ENCODE results near the gene BTG4.
A peak's percentile ranks its signal among the peaks of the same experiment; 100 is the strongest.

BTG4 gene

GRCh38 chr11:111530091-111530490, 17.9 kb upstream of the BTG4 start:
- H3K4me3 ChIP-seq (ENCODE audit: control insufficient read depth, low read depth, low read length): no peak overlapping the region
- TF ChIP-seq, protein P1, sequence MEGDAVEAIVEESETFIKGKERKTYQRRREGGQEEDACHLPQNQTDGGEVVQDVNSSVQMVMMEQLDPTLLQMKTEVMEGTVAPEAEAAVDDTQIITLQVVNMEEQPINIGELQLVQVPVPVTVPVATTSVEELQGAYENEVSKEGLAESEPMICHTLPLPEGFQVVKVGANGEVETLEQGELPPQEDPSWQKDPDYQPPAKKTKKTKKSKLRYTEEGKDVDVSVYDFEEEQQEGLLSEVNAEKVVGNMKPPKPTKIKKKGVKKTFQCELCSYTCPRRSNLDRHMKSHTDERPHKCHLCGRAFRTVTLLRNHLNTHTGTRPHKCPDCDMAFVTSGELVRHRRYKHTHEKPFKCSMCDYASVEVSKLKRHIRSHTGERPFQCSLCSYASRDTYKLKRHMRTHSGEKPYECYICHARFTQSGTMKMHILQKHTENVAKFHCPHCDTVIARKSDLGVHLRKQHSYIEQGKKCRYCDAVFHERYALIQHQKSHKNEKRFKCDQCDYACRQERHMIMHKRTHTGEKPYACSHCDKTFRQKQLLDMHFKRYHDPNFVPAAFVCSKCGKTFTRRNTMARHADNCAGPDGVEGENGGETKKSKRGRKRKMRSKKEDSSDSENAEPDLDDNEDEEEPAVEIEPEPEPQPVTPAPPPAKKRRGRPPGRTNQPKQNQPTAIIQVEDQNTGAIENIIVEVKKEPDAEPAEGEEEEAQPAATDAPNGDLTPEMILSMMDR (IDR thresholded peaks at IDR 0.05; ENCODE audit: control insufficient read depth, insufficient read depth, low read depth, low read length, missing control alignments): no peak
- DNase-seq (ENCODE audit: low read depth): no peak

DNA sequence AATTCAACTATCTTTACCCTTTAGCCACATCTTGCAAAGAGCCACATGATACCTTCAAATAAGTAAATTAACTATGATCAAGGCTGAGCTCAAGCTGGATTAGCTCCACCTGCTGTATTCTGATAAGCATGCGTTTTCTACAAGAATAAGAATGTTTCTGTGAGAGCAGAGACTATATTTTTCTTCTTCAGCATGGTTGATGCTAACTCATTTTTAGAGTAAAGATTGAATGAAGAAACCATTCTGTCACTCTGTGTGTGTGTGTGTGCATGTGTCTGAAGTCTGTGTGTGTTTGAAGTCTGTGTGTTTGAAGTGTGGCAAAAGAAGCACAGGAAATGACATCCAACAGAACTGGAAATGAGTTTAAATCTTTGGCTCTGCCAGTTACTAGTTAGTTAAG, 16.4 kb upstream of the BTG4 start:
- TF ChIP-seq, protein P1 (IDR thresholded peaks at IDR 0.05; ENCODE audit: control insufficient read depth, insufficient read depth, low read depth, low read length, missing control alignments): peak; percentile 7
- no peak for DNase-seq (ENCODE audit: low read depth)
- H3K4me3 ChIP-seq (ENCODE audit: control insufficient read depth, low read depth, low read length): no peak overlapping the region

GRCh38 chr11:111527279-111527678, 15.1 kb upstream of the BTG4 start:
- no peak for DNase-seq (ENCODE audit: low read depth)
- no peak overlapping the region for H3K4me3 ChIP-seq (ENCODE audit: control insufficient read depth, low read depth, low read length)
- TF ChIP-seq, protein P1 (IDR thresholded peaks at IDR 0.05; ENCODE audit: control insufficient read depth, insufficient read depth, low read depth, low read length, missing control alignments): no peak

DNA sequence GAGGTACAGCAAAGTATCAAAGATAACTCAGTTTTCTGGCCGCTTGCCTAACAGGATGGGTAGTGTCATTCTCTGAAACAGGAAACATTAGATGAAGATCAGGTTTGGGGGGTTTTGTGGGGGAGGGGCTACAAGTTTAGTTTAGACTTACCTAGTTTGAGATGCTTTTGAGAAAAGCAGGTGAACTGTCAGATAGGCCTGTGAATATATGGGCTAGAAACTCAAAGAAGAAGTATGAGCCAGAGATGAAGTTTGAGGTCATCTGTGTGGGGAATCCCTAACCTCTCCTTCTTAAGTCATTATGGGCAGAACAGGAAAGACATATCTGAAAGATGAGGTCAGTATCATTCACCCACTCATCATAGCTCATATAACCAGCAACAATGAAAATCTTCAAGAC, 14.3 kb upstream of the BTG4 start:
- no peak for DNase-seq (ENCODE audit: low read depth)
- TF ChIP-seq, protein P1 (IDR thresholded peaks at IDR 0.05; ENCODE audit: control insufficient read depth, insufficient read depth, low read depth, low read length, missing control alignments): no peak
- no peak overlapping the region for H3K4me3 ChIP-seq (ENCODE audit: control insufficient read depth, low read depth, low read length)

- no peak overlapping the region for H3K4me3 ChIP-seq (ENCODE audit: control insufficient read depth, low read depth, low read length)
- DNase-seq (ENCODE audit: low read depth): no peak
- TF ChIP-seq, protein P1 (IDR thresholded peaks at IDR 0.05; ENCODE audit: control insufficient read depth, insufficient read depth, low read depth, low read length, missing control alignments): no peak
These were observed 13.3 kb upstream of the BTG4 start for GRCh38 chr11:111525456-111525855.

GRCh38 chr11:111524056-111524455, 11.9 kb upstream of the BTG4 start:
- TF ChIP-seq, protein P1 (IDR thresholded peaks at IDR 0.05; ENCODE audit: control insufficient read depth, insufficient read depth, low read depth, low read length, missing control alignments): no peak
- H3K4me3 ChIP-seq (ENCODE audit: control insufficient read depth, low read depth, low read length): no peak overlapping the region
- DNase-seq (ENCODE audit: low read depth): no peak

- no peak overlapping the region for H3K4me3 ChIP-seq (ENCODE audit: control insufficient read depth, low read depth, low read length)
- TF ChIP-seq, protein P1 (IDR thresholded peaks at IDR 0.05; ENCODE audit: control insufficient read depth, insufficient read depth, low read depth, low read length, missing control alignments): no peak
- DNase-seq (ENCODE audit: low read depth): no peak
These were observed 11.2 kb upstream of the BTG4 start for GRCh38 chr11:111523343-111523742.

Measured in AG09309 (cell line).